HL-60 (cell line): ENCODE data around the gene STOX2.
"Not testable (repeated sequence)": the region's sequence is repeated elsewhere in the genome, so short reads cannot be mapped to it uniquely, and the experiment has no call there.

Source experiments
- DNase-seq, 2 experiments: peaks; one replicate each; pipeline ENCODE4 v3.0.0-alpha.2; 2010 to 2020; ENCODE audit warnings: low read depth in 1 of 2, low spot score in 1 of 2
- H3K27ac ChIP-seq: fragments of 250-450 bp; sonication (Bioruptor Pico); replicated peaks from 2 replicates; pipeline ENCODE4 v1.5.1; 2020; ENCODE audit warnings: mild to moderate bottlenecking, moderate library complexity
- H3K27me3 ChIP-seq: fragments of 250-450 bp; sonication (Bioruptor Pico); 2 replicates; pipeline ENCODE4 v1.5.1; 2021; ENCODE audit warnings: mild to moderate bottlenecking, moderate library complexity; ENCODE audit not compliant: insufficient read depth, poor library complexity, severe bottlenecking
- H3K4me3 ChIP-seq: replicated peaks from 2 replicates; pipeline ENCODE4 v1.5.1; 2011; ENCODE audit warnings: mild to moderate bottlenecking, control low read depth, low read length; ENCODE audit not compliant: insufficient read depth
- GABPA ChIP-seq: IDR thresholded peaks from 2 replicates; pipeline ENCODE4 v1.6.1; 2012; ENCODE audit warnings: low read depth
- POLR2AphosphoS5 ChIP-seq: IDR thresholded peaks from 2 replicates; pipeline ENCODE4 v1.6.1; 2012; ENCODE audit warnings: low read depth
- SPI1 ChIP-seq: IDR thresholded peaks from 2 replicates; pipeline ENCODE4 v1.6.1; 2012; ENCODE audit warnings: low read depth, mild to moderate bottlenecking, borderline replicate concordance
- TF ChIP-seq, protein P1 (sequence below): IDR thresholded peaks from 2 replicates; pipeline ENCODE4 v1.6.1; 2012; ENCODE audit warnings: low read depth; ENCODE audit not compliant: insufficient replicate concordance
- TF ChIP-seq, protein P2 (sequence below): IDR thresholded peaks from one replicate; pipeline ENCODE4 v1.5.1; 2011; ENCODE audit warnings: low read length, control low read depth, inconsistent platforms; ENCODE audit not compliant: insufficient read depth

Gene STOX2

DNA sequence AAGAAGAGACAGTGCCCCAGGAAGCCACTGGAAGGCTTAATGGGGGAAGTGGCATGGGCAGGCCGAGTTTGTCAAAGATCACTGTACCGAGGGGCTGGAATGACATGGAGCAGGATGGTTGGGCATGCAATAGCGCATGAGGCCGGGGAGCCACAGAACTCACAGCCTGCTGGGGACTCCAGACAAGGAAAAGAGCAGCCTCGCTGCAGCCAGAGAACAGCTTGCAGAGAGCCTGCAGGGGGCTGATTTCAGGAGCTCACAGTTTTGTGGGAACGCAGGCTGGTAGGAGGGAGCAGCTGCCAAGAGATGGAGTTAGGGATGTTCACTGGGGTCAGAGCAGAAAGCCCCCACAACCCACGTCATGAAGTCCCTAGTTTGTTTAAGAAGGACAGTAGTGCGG lies 45.4 kb downstream of the STOX2 start:
- TF ChIP-seq, protein P1, sequence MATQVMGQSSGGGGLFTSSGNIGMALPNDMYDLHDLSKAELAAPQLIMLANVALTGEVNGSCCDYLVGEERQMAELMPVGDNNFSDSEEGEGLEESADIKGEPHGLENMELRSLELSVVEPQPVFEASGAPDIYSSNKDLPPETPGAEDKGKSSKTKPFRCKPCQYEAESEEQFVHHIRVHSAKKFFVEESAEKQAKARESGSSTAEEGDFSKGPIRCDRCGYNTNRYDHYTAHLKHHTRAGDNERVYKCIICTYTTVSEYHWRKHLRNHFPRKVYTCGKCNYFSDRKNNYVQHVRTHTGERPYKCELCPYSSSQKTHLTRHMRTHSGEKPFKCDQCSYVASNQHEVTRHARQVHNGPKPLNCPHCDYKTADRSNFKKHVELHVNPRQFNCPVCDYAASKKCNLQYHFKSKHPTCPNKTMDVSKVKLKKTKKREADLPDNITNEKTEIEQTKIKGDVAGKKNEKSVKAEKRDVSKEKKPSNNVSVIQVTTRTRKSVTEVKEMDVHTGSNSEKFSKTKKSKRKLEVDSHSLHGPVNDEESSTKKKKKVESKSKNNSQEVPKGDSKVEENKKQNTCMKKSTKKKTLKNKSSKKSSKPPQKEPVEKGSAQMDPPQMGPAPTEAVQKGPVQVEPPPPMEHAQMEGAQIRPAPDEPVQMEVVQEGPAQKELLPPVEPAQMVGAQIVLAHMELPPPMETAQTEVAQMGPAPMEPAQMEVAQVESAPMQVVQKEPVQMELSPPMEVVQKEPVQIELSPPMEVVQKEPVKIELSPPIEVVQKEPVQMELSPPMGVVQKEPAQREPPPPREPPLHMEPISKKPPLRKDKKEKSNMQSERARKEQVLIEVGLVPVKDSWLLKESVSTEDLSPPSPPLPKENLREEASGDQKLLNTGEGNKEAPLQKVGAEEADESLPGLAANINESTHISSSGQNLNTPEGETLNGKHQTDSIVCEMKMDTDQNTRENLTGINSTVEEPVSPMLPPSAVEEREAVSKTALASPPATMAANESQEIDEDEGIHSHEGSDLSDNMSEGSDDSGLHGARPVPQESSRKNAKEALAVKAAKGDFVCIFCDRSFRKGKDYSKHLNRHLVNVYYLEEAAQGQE, result no peak
- TF ChIP-seq, protein P2, sequence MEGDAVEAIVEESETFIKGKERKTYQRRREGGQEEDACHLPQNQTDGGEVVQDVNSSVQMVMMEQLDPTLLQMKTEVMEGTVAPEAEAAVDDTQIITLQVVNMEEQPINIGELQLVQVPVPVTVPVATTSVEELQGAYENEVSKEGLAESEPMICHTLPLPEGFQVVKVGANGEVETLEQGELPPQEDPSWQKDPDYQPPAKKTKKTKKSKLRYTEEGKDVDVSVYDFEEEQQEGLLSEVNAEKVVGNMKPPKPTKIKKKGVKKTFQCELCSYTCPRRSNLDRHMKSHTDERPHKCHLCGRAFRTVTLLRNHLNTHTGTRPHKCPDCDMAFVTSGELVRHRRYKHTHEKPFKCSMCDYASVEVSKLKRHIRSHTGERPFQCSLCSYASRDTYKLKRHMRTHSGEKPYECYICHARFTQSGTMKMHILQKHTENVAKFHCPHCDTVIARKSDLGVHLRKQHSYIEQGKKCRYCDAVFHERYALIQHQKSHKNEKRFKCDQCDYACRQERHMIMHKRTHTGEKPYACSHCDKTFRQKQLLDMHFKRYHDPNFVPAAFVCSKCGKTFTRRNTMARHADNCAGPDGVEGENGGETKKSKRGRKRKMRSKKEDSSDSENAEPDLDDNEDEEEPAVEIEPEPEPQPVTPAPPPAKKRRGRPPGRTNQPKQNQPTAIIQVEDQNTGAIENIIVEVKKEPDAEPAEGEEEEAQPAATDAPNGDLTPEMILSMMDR, result no peak
- TF ChIP-seq POLR2AphosphoS5, result no peak
- no peak for TF ChIP-seq GABPA
- no peak for TF ChIP-seq SPI1
- Histone ChIP-seq H3K4me3 (no peak overlapping the region), H3K27ac (no peak overlapping the region), H3K27me3 (no peaks in the 10 kb centered on the region)
- no peak for DNase-seq

- not testable (repeated sequence) for H3K27ac ChIP-seq, H3K27me3 ChIP-seq, DNase-seq, H3K4me3 ChIP-seq
Observed at GRCh38 chr4:183952652-183953051, 47.5 kb downstream of the STOX2 start.

DNA sequence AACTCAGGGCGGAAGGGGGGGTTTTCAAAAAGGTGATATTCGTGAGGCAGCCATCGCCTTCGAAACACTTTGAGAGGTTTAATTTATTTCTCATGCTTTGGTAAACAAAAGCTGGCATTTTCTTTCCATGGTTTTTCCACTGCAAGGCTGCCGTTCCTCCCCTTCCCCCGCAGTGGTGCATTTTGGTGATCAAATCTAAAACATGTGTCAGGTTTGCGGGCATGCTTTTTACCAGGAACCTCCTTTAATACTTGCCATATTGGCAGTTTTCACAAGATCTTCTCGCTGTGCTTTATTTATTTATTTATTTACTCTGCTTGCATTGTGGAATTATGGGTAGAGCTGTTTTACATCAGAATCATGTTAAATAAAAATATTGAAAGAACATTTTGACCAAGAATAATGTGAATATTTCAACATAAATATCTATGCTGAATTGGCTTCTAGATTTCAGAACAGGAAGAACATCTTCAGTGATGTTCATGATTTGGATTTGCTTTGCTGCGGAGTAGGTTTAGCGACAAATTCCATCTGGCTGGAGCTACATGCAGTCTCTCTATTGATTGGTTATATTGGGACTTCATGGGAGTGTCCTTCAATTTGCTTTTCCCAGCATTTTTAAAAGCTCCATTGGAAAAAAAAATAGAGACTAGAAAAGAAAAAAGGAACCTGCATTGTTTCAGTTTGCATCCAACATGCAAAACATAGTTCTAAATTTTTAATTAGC lies 54.4 kb downstream of the STOX2 start:
- no peak overlapping the region for H3K4me3 ChIP-seq
- no peak for DNase-seq
- no peaks in the 10 kb centered on the region for H3K27me3 ChIP-seq
- H3K27ac ChIP-seq, result no peak overlapping the region
- TF ChIP-seq, protein P1, result no peak
- TF ChIP-seq POLR2AphosphoS5 (no peak), SPI1 (no peak), GABPA (no peak)
- TF ChIP-seq, protein P2, result no peak

DNA sequence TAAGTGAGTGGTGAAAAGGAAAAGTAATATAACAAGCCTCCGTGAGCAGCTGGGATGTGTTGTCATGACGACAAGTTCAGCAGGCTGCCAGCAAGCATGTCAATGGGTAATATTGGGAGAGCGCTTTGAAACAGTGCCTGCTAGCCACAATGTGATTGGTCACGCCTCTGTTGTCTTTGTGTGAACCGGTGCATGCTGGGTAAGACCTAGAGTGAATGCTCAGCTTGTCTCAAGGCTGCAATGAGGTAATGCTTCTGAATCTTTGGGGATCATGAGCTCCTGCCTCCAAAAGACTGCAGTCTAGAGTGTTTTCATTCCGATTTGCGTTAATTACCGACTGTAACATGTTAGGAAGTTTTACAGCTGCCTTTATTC lies 54.9 kb downstream of the STOX2 start:
- Histone ChIP-seq H3K4me3 (no peak overlapping the region), H3K27me3 (no peaks in the 10 kb centered on the region), H3K27ac (no peak overlapping the region)
- TF ChIP-seq SPI1, result no peak
- no peak for TF ChIP-seq POLR2AphosphoS5
- TF ChIP-seq, protein P1, result no peak
- TF ChIP-seq GABPA, result no peak
- TF ChIP-seq, protein P2, result no peak
- DNase-seq, result no peak
